ENCODE data around the gene ATF7IP2. TPM values are rescaled to one million over a fixed set of nuclear protein-coding genes. Genes with fewer than 3 reads are reported as not detected.

The ATF7IP2 gene
- total and polyA plus RNA-seq, 2 of the 13 experiments (the other 11 are each of a cell fraction or from before 2014, with no cell fraction given): 117 to 217 TPM

DNA sequence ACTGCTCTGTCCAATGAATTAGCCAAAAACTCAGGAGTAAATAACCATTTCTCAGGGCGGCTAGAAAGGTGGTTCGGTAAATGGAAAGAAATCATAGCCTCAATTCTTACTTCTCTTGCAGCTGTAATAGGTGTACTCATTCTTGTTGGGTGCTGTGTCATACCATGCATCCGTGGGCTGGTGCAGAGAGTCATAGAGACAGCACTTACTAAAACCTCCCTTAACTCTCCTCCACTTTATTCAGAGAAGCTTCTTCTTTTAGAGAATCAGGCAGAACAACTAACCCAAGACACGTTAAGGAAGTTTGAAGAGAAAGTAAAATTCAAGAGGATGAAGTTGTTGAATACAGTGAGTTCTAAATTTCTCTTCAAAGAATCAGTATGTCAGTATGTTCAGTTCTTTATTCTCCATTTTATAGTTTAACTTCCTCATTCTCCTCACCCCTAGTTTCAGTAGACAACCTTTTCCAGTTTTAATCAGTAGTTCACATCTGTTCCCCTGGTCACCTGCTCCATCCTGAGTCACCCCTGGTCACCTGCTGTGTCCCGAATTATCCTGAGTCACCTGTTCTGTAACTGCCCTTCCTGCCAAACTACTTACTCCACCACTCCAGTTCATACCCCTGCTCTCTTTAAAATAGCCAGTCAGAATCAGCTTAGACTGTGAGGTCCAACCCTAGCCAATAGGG lies 108.6 kb downstream of the ATF7IP2 start:
- H4K20me1 ChIP-seq (ENCODE audit: insufficient read depth, low read length): no peaks in the 10 kb centered on the region
- BruUV-seq (replicated peaks): no TSS peak
- no peak overlapping the region for H3K27ac ChIP-seq (ENCODE audit: extremely low read length, insufficient read depth, low read length)
- ChIA-PET CTCF (ENCODE audit: low intra/inter-chr PET ratio, low total read pairs) (no interaction called here), POLR2A (interaction anchor here (0.6 kb wide), 1 partner anchor 249 kb away, joined by 3 read pairs; the partner anchor contains the start of gene NUBP1)
- 53% methylated on average over 5 of the region's 5 CpGs for WGBS (ENCODE audit: low lambda C conversion rate)
- ATAC-seq (no peak), FAIRE-seq (no peak), DNase-seq (ENCODE audit: low spot score) (no peak)
- peaks cover 5% of the 10 kb centered on the region; the same call in 1 of the 2 replicates for H3K4me1 ChIP-seq (ENCODE audit: insufficient read depth, low read length)
- H3K36me3 ChIP-seq (replicated peaks in 1 of 2; ENCODE audit: control insufficient read depth in 1 of 2, insufficient read depth in 2 of 2, low read length in 2 of 2): no peaks in the 10 kb centered on the region
- in situ Hi-C loops (cut with HindIII; ENCODE audit: extremely low pct_ligation_motif_present, low pct_unique_long_range_greater_than_20kb) (no loop called here), intact Hi-C loops (cut with micrococcal nuclease; ENCODE audit: unreplicated experiment) (no loop called here)
- H2AFZ ChIP-seq (ENCODE audit: low read length): no peak overlapping the region
- H3K27me3 ChIP-seq (ENCODE audit: control insufficient read depth in 1 of 2, insufficient read depth in 2 of 2, low read length in 2 of 2): 0 out of 5 replicates have a peak, but pooled peaks cover 0 to 4% of the 10 kb centered on the region in 2 experiments
- H3K9ac ChIP-seq (ENCODE audit: insufficient read depth, low read depth, low read length): no peak overlapping the region
- no peak overlapping the region for H3K4me3 ChIP-seq (replicated peaks in 1 of 3; ENCODE audit: insufficient read depth in 1 of 3, low read depth in 2 of 3, low read length in 3 of 3)
- no peak overlapping the region for H3K4me2 ChIP-seq (ENCODE audit: low read depth, low read length)
- no peaks in the 10 kb centered on the region for H3K79me2 ChIP-seq (ENCODE audit: insufficient read depth, low read length)
- H3K9me3 ChIP-seq (ENCODE audit: low read length): peaks cover 14% of the 10 kb centered on the region; the same call in 1 of the 2 replicates
- TF ChIP-seq, protein P1, sequence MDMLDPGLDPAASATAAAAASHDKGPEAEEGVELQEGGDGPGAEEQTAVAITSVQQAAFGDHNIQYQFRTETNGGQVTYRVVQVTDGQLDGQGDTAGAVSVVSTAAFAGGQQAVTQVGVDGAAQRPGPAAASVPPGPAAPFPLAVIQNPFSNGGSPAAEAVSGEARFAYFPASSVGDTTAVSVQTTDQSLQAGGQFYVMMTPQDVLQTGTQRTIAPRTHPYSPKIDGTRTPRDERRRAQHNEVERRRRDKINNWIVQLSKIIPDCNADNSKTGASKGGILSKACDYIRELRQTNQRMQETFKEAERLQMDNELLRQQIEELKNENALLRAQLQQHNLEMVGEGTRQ (IDR thresholded peaks at IDR 0.05; ENCODE audit: low read depth, low read length): no peak
- TF ChIP-seq, protein P1 (CRISPR knock-in tag; IDR thresholded peaks at IDR 0.05; ENCODE audit: borderline replicate concordance): no peak
- TF ChIP-seq MAZ (IDR thresholded peaks at IDR 0.05; ENCODE audit: borderline replicate concordance, low read depth, low read length): no peak
- TF ChIP-seq MAZ (CRISPR knock-in tag; IDR thresholded peaks at IDR 0.05; ENCODE audit: low read depth): no peak
- TF ChIP-seq HOXA9 (CRISPR knock-in tag; IDR thresholded peaks at IDR 0.05; ENCODE audit: borderline replicate concordance): no peak
- no peak for TF ChIP-seq MZF1 (CRISPR knock-in tag; IDR thresholded peaks at IDR 0.05; ENCODE audit: borderline replicate concordance)
- TF ChIP-seq, protein P2, sequence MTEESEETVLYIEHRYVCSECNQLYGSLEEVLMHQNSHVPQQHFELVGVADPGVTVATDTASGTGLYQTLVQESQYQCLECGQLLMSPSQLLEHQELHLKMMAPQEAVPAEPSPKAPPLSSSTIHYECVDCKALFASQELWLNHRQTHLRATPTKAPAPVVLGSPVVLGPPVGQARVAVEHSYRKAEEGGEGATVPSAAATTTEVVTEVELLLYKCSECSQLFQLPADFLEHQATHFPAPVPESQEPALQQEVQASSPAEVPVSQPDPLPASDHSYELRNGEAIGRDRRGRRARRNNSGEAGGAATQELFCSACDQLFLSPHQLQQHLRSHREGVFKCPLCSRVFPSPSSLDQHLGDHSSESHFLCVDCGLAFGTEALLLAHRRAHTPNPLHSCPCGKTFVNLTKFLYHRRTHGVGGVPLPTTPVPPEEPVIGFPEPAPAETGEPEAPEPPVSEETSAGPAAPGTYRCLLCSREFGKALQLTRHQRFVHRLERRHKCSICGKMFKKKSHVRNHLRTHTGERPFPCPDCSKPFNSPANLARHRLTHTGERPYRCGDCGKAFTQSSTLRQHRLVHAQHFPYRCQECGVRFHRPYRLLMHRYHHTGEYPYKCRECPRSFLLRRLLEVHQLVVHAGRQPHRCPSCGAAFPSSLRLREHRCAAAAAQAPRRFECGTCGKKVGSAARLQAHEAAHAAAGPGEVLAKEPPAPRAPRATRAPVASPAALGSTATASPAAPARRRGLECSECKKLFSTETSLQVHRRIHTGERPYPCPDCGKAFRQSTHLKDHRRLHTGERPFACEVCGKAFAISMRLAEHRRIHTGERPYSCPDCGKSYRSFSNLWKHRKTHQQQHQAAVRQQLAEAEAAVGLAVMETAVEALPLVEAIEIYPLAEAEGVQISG (CRISPR knock-in tag; IDR thresholded peaks at IDR 0.05): no peak
- TF ChIP-seq, protein P3, sequence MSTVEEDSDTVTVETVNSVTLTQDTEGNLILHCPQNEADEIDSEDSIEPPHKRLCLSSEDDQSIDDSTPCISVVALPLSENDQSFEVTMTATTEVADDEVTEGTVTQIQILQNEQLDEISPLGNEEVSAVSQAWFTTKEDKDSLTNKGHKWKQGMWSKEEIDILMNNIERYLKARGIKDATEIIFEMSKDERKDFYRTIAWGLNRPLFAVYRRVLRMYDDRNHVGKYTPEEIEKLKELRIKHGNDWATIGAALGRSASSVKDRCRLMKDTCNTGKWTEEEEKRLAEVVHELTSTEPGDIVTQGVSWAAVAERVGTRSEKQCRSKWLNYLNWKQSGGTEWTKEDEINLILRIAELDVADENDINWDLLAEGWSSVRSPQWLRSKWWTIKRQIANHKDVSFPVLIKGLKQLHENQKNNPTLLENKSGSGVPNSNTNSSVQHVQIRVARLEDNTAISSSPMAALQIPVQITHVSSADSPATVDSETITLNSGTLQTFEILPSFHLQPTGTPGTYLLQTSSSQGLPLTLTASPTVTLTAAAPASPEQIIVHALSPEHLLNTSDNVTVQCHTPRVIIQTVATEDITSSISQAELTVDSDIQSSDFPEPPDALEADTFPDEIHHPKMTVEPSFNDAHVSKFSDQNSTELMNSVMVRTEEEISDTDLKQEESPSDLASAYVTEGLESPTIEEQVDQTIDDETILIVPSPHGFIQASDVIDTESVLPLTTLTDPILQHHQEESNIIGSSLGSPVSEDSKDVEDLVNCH (CRISPR knock-in tag; IDR thresholded peaks at IDR 0.05): no peak
- TF ChIP-seq SOX6 (IDR thresholded peaks at IDR 0.05): no peak
- no peak for TF ChIP-seq SOX6 (CRISPR knock-in tag; IDR thresholded peaks at IDR 0.05)
- TF ChIP-seq, protein P4, sequence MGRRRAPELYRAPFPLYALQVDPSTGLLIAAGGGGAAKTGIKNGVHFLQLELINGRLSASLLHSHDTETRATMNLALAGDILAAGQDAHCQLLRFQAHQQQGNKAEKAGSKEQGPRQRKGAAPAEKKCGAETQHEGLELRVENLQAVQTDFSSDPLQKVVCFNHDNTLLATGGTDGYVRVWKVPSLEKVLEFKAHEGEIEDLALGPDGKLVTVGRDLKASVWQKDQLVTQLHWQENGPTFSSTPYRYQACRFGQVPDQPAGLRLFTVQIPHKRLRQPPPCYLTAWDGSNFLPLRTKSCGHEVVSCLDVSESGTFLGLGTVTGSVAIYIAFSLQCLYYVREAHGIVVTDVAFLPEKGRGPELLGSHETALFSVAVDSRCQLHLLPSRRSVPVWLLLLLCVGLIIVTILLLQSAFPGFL (CRISPR knock-in tag; IDR thresholded peaks at IDR 0.05): no peak
- TF ChIP-seq CBFB (CRISPR knock-in tag; IDR thresholded peaks at IDR 0.05): no peak
- no peak for TF ChIP-seq ZNF616 (CRISPR knock-in tag; IDR thresholded peaks at IDR 0.05; ENCODE audit: low read depth)
- no peak for TF ChIP-seq ZNF138 (CRISPR knock-in tag; IDR thresholded peaks at IDR 0.05; ENCODE audit: low read depth)
